Smooth muscle cell (in vitro differentiated cells): Measurements from ENCODE around the gene MRNIP. TPM values are rescaled to one million over a fixed set of nuclear protein-coding genes. Genes with fewer than 3 reads are reported as not detected.

Experiments
- DNase-seq: peaks from one replicate; lab custom pipeline; 2025; ENCODE audit not compliant: unreplicated experiment; lab: John Stamatoyannopoulos, UW
- H2AFZ ChIP-seq: fragments of 200-600 bp; sonication (generic); 2 replicates; pipeline ENCODE4 v1.6.0; 2016; ENCODE audit warnings: antibody characterized with exemption, low read depth, mild to moderate bottlenecking
- H3F3A ChIP-seq: fragments of 200-600 bp; sonication (generic); 2 replicates; pipeline ENCODE4 v1.6.0; 2017; ENCODE audit warnings: antibody characterized with exemption, low read depth
- H3K27ac ChIP-seq: fragments of 200-600 bp; sonication (generic); 2 replicates; pipeline ENCODE4 v1.5.1; 2016; ENCODE audit warnings: low read depth, mild to moderate bottlenecking
- H3K27me3 ChIP-seq: fragments of 200-600 bp; sonication (generic); 2 replicates; pipeline ENCODE4 v1.6.1; 2016; ENCODE audit warnings: low read depth, mild to moderate bottlenecking
- H3K36me3 ChIP-seq: fragments of 200-600 bp; sonication (generic); 2 replicates; pipeline ENCODE4 v1.5.1; 2016; ENCODE audit warnings: low read depth
- H3K4me1 ChIP-seq: fragments of 200-600 bp; sonication (generic); 2 replicates; pipeline ENCODE4 v1.5.1; 2016; ENCODE audit warnings: low read depth
- H3K4me2 ChIP-seq: fragments of 200-600 bp; sonication (generic); 2 replicates; pipeline ENCODE4 v1.6.0; 2016; ENCODE audit warnings: mild to moderate bottlenecking
- H3K4me3 ChIP-seq: fragments of 200-600 bp; sonication (generic); 2 replicates; pipeline ENCODE4 v1.5.1; 2016; ENCODE audit warnings: mild to moderate bottlenecking
- H3K79me2 ChIP-seq: fragments of 200-600 bp; sonication (generic); 2 replicates; pipeline ENCODE4 v1.6.0; 2016; ENCODE audit warnings: low read depth, mild to moderate bottlenecking
- H3K9ac ChIP-seq: fragments of 200-600 bp; sonication (generic); 2 replicates; pipeline ENCODE4 v1.6.0; 2016; ENCODE audit warnings: low read depth
- H3K9me3 ChIP-seq: fragments of 200-600 bp; sonication (generic); replicated peaks from 2 replicates; pipeline ENCODE4 v1.5.1; 2016; ENCODE audit warnings: low read depth
- H4K20me1 ChIP-seq: fragments of 200-600 bp; sonication (generic); 2 replicates; pipeline ENCODE4 v1.6.0; 2016; ENCODE audit warnings: low read depth
- WGBS: methylation state at CpG from one replicate; pipeline ENCODE4 v1.1.7; 2016; ENCODE audit warnings: low lambda C conversion rate; 5-methylcytosine and 5-hydroxymethylcytosine counted together
- polyA plus RNA-seq: library from polyadenylated mRNA; unstranded; fragments of >200 nt; fragmentation: Nextera tagmentation; extraction: Ambion mirVana; gene quantifications from 2 replicates; pipeline ENCODE4 v1.2.1, GENCODE V29; 2016
- total RNA-seq: library from RNA; depleted of rRNA; stranded (reverse); fragments of >200 nt; gene quantifications from 2 replicates; pipeline ENCODE4 v1.2.3, GENCODE V29; 2014
- TF ChIP-seq, protein P1 (sequence below): fragments of 200-600 bp; sonication (generic); IDR thresholded peaks from 2 replicates; pipeline ENCODE4 v1.5.1; 2017; ENCODE audit warnings: borderline replicate concordance, mild to moderate bottlenecking, antibody characterized with exemption; ENCODE audit not compliant: insufficient read depth, poor library complexity, severe bottlenecking

Gene MRNIP
- total and polyA plus RNA-seq, 2 experiments from 2014 or later = 11.9 to 16.5 TPM

- H3K9ac ChIP-seq = no peak overlapping the region
- H3K27ac ChIP-seq = no peak overlapping the region
- no peak for DNase-seq
- H3K9me3 ChIP-seq = no peaks in the 10 kb centered on the region
- TF ChIP-seq, protein P1, sequence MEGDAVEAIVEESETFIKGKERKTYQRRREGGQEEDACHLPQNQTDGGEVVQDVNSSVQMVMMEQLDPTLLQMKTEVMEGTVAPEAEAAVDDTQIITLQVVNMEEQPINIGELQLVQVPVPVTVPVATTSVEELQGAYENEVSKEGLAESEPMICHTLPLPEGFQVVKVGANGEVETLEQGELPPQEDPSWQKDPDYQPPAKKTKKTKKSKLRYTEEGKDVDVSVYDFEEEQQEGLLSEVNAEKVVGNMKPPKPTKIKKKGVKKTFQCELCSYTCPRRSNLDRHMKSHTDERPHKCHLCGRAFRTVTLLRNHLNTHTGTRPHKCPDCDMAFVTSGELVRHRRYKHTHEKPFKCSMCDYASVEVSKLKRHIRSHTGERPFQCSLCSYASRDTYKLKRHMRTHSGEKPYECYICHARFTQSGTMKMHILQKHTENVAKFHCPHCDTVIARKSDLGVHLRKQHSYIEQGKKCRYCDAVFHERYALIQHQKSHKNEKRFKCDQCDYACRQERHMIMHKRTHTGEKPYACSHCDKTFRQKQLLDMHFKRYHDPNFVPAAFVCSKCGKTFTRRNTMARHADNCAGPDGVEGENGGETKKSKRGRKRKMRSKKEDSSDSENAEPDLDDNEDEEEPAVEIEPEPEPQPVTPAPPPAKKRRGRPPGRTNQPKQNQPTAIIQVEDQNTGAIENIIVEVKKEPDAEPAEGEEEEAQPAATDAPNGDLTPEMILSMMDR = no peak
- H3K4me1 ChIP-seq = peaks cover 16% of the 10 kb centered on the region
- no peak overlapping the region for H3K4me2 ChIP-seq
- no peaks in the 10 kb centered on the region for H3K27me3 ChIP-seq
- H3K4me3 ChIP-seq = no peak overlapping the region
- 80% methylated on average over 3 of the region's 3 CpGs for WGBS
- H3F3A ChIP-seq = peaks cover 18% of the 10 kb centered on the region
- no peak overlapping the region for H2AFZ ChIP-seq
- no peaks in the 10 kb centered on the region for H3K36me3 ChIP-seq
- H4K20me1 ChIP-seq = no peaks in the 10 kb centered on the region
- H3K79me2 ChIP-seq = no peaks in the 10 kb centered on the region
Observed at GRCh38 chr5:179814090-179814489, 44.5 kb downstream of the MRNIP start.

DNA sequence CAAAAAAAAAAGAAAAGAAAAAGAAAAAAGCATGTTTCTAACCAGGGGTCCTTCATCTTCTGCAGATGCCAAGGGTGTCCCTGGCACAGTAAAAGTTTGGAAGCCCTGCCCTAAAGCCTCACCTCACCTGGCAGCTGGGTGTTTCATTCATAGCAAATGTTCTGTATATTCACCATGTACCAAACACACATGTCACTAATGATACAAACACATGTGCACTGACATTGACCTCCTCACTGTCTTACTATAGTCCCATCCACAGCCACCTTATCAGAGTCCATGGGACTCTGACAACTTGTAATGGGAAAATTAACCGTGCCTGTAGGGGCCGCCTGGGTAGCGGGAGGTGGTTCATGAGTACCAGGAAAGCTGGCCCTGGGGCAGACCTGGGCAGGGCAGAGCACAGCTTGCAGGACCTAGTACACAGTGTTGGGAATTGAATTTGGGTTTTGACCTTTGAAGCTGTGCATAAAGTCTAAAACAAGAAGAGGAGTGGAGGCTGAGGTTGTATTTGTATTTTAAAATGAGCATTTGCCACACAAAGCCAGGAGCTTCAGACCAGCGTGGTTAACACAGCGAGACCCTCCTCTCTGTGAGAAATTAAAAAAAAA lies 45.5 kb downstream of the MRNIP start:
- H3K4me3 ChIP-seq = no peak overlapping the region
- no peaks in the 10 kb centered on the region for H3K36me3 ChIP-seq
- H3K79me2 ChIP-seq = peaks cover 6% of the 10 kb centered on the region
- peaks cover 7% of the 10 kb centered on the region for H3K4me1 ChIP-seq
- no peak overlapping the region for H3K27ac ChIP-seq
- peaks cover 12% of the 10 kb centered on the region for H3F3A ChIP-seq
- no peak overlapping the region for H3K9ac ChIP-seq
- 94% methylated on average over 5 of the region's 5 CpGs for WGBS
- no peaks in the 10 kb centered on the region for H3K9me3 ChIP-seq
- no peaks in the 10 kb centered on the region for H3K27me3 ChIP-seq
- TF ChIP-seq, protein P1 = no peak
- no peak for DNase-seq
- H2AFZ ChIP-seq = no peak overlapping the region
- H3K4me2 ChIP-seq = no peak overlapping the region
- no peaks in the 10 kb centered on the region for H4K20me1 ChIP-seq

DNA sequence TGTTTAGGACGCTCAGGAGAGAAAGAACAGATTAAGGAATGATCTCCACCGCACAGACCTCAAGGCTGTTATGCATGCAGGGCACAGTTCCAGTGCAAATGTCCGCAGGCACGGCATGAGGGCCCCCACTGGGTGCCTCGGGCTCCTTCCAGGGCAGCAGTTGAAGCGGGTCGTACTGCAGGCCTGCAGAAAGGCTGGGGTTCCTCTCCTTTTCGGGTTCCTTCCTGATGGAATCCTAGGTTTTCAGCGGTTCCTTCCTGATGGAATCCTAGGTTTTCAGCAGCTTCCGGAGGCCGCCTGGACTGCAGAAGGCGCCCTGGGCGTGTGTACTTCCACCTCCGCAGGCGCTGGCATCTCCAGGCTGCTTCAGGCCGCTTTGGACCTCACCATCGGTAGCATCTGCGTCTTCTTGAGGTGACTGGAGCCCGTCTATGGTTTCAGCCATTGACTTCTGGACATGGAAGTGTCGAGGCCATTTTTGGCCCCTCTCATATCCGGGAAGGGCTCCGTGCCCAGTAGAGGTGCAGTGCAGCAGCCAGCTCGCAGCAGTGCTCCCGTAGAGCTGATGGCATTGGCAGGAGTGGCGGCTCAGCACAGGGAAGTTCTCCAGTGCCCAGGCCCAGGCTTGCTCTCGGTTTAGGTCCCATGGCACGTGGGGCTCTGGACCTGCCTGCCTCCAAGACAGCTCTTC lies 46.3 kb downstream of the MRNIP start:
- Histone ChIP-seq H3K4me2 (no peak overlapping the region), H3K9me3 (no peaks in the 10 kb centered on the region), H3F3A (peaks cover 7% of the 10 kb centered on the region), H3K4me1 (peaks cover 6% of the 10 kb centered on the region), H4K20me1 (no peaks in the 10 kb centered on the region), H3K36me3 (no peaks in the 10 kb centered on the region), H2AFZ (no peak overlapping the region), H3K79me2 (peaks cover 6% of the 10 kb centered on the region), H3K27me3 (no peaks in the 10 kb centered on the region), H3K9ac (no peak overlapping the region), H3K27ac (no peak overlapping the region), H3K4me3 (no peak overlapping the region)
- TF ChIP-seq, protein P1 = no peak
- 97% methylated on average over 27 of the region's 27 CpGs for WGBS
- DNase-seq = no peak
